ENCODE measurements around the gene CARNS1.

GRCh38 chr11:67423891-67424613 is 8.6 kb downstream of the CARNS1 start:
- no peak for TF ChIP-seq POLR2A (IDR thresholded peaks at IDR 0.05)
- TF ChIP-seq CTCF (IDR thresholded peaks at IDR 0.05), result no peak
- TF ChIP-seq POLR2AphosphoS5 (IDR thresholded peaks at IDR 0.05), result no peak
- TF ChIP-seq EP300 (IDR thresholded peaks at IDR 0.05), result no peak

Data from stomach (tissue), 4 donors.